Stimulated activated CD8-positive, alpha-beta memory T cell treated with anti-CD3 and anti-CD28 coated beads, Interleukin-2, amount 100 ng/mL, for 48 hours (primary cell): Measurements from ENCODE around the gene MAMLD1.

ENCODE experiments used
- DNase-seq, 2 donors: peaks; one replicate each; pipeline ENCODE4 v3.0.0-alpha.2; 2020; ENCODE audit warnings: low read depth in 2 of 2

The MAMLD1 gene

DNA sequence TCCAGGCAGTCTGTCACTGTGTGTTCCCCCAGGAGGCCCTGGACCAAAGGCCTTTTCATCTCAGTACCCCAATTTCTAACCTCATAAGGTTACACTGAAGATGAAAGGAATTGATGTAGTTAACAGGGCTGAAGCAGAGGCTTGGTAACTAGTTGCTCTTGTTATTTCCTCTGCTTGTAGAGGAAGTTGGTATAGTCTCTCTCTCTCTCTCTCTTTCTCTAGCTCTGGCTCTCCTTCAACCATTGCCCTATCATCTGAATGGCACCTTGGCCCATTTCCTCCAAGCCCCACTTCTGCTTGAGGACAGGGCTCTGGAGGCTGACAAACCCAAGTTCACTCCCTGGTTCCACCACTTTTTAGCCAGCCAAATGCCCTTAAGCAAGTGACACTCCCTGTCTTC, 96.1 kb downstream of the MAMLD1 start:
- no peak for DNase-seq

DNA sequence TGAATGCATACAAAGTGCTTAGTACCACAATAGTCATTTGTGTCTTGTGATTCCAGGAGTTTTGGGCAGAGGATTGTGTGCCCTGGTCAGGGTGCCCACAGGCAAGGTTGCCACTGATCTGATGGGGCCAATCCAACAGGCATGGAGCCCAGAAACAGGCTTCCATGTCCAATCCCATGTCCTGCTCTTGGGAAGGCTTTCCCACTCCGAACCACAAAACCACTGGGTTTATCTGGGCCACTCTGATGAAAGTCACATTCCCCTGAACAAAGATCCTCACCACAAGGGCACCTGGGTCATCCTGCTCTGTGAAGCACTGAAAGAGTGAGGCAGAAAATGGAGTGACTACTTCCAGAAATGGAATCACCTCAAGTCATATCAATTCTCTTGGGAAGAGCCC, 96.9 kb downstream of the MAMLD1 start:
- no peak for DNase-seq

DNA sequence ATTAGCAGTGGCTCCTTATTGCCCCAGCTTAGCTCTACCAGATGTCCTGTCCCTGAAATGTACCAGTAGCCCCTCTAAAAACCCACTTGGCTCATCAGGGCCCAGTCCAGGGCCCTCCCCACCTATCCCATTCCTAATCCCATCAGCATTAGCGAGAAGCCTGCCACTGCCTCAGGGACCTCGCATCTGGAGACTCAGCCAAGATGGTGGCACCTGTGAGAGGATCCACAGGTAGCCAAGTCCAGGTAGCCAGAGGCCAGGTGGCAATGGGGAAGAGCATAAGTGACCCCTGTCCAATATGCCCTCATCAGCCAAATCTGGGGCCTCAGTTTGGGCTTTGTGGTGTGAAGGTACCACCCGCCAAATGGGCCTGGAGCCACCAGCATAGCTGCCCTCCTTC, 97.7 kb downstream of the MAMLD1 start:
- DNase-seq, result no peak

DNA sequence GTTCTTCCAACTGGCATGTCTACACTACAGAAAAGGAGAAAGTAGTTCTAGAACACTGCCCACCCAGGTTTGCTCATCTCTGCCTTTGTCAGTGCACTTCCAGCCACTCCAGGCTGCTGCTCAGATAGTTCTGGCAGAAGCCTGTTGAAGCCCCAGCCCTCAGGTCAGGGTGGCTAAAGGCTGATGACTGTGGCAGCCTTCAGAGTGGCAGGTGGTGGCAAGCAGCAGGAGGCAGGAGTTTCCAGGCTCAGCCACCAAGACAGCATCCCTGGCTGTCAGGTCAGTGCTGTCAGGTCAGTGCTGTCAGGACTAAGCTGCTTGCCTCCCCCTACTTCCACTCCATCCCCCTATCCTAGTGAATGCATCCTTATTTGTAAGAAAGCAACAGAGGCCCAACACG, 100.4 kb downstream of the MAMLD1 start:
- DNase-seq, result no peak

DNA sequence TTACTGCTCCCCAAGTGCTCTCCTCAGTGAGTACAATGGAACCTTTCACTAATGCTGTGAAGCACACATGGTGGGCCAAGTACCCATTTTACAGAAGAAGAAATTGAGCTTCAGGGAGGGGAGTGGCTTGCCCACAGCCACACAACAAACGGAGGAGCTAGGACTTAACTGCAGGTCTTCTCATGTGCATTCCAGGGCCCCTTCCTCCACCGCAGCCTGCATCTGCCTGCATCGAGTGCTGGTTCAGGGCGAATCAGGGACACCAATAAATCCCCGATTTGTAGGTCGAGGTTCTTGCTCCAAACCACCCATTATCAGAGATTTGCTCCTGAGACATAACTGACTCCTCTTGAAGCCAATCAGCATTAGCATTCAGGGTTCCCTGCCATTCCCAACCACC, 100.9 kb downstream of the MAMLD1 start:
- DNase-seq, result no peak

DNA sequence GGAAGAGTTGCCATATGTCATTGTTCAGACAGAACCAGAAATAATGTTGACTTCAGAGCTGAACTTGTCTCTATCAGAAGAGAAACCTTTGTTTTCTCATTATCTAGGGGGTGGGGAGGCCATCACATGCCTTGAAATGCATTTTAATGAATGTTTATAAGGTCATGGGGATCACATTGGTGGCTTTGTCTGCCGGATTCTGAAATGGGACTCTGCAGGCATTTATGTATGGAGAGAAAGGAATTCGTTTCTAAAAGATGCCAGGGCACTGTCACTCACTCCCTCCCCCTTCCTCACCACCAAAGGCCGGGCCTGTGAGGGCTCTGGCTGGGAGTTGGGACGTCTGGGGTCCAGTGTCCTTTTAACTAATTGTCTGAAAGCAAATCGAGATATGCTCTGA, 102.2 kb downstream of the MAMLD1 start:
- no peak for DNase-seq

DNA sequence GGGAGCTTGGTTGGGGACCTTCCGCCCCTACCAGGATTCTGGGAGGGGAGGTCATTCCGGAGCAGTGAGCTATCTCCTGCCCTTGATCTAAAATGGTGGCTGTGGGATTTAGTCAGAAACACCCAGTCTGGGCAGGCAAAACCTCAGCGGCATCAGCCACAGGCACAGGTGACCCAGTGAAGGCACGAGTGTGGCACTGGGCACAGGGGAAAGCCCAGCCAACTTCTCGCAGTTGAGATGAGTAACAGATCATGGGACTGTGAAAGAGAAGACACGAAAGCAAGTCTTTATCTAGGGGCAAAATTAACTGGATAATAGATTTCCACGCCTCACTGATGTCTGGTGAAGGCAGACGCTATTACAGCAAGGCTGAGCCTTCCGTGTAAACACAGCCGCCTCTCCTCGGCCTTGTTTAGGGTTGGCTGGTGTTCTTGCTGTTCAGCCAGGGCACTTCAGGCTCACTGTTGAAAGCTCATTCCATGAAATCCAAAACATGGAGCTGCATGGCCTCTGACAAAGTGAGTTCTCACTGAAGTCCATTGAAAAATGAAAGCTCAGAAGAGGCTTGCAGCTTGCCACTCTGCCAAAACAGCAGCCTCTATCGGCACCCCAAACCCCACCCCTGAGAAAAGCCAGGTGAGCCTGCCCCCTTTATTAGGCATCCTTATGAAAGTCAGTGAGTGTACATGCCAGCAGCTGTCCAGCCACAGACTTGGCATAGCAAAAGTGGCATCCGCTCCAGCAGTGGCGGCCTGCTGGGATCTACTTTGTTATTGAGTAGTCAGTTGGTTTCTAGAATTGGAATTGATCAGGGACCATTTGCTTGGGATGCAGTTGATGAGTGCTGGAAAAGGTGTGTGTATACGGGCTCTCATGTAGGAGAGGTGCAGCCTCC, 103.0 kb downstream of the MAMLD1 start:
- DNase-seq, result no peak

DNA sequence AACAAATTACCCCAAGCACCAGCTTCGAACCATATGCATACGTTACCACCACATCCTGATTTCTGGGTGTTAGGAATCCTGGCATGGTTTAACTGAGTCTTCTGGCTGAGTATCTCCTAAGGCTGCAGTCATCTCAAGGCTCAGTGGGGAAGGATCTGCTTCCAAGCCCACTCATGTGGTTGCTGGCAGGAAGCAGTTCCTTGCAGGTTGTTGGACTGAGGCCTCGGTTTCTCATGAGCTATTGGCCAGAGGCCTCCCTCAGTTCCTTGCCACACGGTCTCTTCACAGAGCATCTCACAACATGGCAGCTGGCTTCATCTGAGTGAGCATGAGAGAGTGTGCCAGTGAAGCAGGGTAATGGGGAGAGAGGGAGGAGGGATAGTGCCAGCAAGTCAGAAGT, 109.2 kb downstream of the MAMLD1 start:
- no peak for DNase-seq

DNA sequence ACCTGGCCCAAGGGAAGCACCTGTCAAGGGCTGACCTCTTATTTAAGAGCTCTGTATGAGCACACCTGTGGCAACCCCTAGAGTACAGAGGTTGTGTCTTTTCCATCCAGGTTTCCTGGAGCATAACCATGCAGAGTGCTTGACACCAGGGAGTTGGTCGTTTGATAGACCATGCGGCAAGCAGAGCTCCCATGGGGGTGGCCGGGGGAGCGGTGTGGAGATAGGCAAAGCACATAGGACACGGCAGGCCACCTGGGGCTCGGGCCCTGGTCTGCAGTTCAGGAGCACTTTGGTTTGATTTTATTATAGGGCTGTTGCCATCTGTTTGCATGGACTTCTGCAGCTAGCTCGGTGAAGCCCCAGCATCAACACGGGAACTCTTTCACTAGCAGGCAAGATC, 110.3 kb downstream of the MAMLD1 start:
- DNase-seq, result no peak

DNA sequence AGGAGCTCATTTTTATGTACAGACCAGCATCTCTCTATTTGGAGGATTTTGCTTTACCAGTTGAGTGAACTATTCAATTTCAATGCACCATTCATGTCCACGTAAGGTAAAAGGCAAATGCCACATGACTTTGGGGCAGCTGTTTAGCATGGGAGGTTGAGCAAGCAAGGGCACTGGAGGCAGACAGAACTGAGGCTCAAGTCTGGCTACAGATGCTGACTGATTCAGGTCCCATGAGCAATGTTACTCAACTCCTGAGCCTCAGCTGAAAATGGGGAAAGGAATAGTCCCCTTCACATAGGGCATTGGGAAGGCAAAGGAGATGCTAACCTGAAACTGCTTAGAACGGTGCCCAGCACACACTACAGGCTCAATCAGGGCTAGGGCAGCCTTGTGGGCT, 112.3 kb downstream of the MAMLD1 start:
- DNase-seq, result no peak

DNA sequence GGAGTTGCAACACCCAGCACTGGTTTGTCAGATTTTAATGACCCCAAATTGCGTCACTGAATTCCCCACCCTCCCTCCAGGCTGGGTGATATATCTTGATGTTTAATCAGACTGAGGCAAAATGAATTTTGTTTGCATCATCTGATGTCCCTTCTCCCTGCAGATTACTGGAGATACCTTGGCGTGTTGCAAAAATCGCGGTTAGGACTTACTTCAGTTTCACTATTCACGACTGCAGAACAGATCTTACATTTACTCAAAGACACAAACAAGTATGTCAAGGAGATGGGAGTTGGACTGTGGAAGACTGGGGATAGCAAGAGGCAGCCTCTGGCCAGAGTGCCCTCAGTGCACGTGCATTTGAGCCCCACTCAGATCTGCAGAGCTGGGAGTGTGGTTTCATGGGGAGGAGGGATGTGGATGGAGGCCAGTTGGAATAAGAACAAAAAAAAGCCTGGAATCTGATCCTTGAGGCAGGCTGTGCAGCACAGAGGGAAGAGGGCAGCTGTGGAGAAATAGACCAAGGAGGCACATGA, 113.1 kb downstream of the MAMLD1 start:
- DNase-seq, result no peak

DNA sequence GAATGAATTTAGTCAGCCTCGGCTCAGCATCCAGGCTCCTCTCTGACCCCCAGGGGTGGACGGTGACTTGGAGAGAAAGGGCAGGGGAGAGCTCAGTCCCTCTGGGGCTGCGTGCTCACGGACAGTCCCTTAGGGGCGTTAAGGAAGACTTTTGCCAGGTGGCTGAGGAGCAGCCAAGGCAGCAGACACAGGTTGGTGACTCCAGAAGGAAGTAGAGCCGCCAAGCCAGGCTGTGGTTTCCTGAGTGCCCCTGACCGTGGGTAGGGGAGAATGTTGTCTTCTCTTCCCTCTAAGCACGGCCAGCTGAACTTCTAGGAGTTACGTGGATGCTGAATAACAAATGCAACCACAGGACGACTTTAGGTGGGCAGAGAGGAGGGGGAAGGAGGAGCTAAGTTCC, 114.3 kb downstream of the MAMLD1 start:
- DNase-seq, result no peak

DNA sequence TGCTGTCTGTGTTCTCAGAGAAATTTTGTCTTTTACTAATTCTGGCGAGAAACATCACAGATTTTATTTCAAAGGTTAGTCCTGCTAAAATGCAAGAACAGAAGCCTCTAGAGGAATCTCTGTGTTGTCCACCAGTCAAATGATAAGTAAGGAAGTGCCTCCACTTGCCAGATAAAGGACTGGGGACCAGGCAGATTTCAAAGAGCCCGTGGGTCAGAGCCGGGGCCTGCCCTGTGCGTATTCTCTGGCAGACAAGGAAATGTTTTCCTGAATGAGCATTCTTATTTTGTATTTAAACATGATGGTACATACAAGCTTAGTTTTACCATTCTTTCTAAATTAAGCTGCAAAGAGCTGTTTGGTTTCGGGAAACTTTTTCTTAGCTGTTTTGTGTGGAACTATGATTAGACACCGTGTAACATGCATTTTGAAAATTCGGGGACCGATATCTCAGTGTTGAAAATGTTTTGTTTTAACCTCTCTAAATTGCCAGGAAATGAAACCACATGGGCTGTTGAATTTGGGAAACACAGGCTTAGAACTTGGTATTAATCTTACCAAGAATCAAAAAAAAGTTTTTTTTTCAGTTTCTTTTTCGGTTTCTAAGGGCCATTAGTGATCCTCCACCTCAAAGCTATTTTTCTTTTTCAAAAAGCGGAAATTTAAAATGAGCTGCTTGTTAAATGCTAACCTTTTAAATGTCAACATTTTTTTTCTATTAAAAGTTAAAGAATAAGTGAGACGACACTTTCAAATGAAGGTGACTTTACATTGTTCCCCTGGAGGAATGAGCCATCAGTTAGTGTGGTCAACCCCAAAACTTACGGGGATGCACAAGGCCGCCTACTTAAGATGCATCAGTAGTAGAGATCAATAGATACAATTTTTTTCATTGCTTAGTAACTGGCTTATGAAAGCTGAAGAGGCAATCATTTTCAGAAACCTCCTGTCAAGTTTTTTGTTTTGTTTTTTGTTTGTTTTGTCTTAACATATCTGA, 115.7 kb downstream of the MAMLD1 start:
- DNase-seq, result no peak

DNA sequence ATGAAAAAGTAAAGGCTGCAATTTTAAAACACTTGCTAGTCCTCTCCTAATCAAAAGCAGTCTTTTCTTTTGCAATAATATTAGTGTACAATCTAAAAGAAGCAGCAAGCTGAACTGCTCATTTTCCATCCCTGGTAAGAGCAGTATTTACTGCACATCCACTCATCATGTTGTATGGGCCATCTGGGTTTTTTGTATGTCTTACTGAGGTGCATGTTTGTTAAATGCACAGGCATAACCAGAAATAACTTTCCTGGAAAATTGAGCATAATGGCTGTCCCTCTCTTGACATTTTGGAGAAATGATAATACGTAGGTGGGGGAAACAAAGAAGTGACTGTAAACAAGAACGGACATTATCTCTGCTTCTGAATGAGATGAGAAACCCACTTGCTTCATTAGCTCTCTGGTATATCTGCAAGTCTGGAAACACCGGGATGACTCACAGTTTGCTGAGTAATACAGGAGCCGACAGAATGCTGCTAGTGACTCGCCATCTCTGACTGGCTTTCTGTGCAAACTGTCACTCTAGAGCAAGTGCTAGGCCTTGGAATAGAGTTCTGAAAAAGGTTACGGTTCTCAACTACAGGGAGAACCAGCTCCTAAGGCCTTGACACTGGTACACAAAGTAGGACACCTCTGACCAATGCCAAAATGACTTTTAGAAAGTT, 119.6 kb downstream of the MAMLD1 start:
- DNase-seq, result peak; percentile 17 to 19

DNA sequence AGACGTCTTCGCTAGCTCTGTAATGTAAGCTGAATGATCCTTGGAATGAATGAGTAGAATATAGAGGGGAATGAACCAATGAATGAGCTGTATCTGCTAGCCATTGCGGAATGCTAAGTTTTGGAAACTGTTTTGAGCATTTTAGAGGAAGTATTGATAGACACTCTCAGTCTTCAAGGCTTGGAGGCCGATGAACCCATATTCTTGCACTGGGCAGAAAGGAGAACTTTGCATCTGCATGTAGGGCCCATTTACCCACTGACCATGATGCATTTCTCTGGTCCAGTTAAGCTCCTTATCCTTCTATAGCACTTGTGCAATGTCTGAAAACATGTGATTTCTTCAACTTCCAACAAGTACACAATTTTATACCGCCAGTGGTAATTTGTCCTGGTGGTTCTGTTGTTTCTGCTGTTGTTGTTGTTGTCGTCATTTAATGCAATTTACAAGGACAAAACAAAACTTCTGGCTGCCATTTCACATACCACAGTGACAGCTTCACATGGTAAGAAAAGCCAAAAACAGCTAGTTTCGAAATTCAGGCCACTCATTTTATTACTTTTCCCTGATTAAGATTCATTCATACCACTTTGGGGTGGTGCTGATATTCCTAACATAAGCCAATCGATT, 120.4 kb downstream of the MAMLD1 start:
- DNase-seq, result no peak

DNA sequence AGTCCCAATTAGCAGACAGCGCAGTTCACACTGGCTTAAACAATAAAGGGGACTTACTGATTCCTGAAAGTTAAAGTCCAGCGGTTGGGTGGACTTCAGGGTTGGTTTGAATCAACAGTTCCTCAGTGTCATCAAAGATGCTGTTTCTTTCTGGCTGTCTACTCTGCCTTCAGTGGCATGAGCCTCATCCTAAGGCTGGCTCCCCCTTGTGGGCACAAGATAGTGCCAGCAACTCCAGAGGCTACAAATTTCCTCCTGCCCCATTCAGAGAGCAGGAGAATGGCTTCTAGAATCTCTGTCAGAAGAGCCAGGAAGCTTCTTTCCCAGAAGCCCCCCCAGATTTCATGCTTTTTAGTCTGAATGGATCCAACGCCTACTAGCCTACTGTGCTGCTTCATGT, 122.9 kb downstream of the MAMLD1 start:
- DNase-seq, result peak; percentile 7 to 21

DNA sequence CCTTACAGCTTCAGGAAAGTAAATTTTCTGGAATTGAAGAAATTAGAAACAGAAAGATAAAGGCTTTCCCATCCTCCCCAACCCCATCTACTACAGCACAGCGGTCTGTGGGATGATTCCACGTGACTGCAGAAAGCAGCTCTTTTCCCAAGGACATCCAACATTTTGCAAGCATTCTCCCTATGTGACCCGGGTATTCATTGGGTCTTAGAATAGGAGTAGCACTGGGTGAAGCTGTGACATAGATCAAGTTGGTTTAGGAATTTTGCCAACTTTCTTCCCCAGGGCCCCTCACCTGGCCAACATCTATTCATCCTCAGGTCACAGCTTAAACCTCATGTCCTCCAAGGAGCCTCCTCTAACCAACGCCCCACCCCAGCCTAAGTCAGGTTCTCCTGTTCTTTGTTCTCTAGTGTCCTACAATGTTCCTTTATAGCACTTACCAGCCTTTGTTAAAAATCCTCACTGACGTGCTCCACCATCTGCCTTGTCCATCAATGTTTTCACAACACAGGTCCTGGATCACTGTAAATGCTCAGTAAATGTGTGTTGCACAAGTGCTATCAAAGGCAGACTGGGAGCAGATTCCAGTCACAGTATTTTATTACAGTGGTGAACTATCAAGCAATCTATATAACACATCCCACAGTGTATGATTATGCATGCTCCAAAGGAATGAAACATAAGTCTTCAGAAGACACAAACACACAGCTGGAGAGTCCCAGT, 124.4 kb downstream of the MAMLD1 start:
- DNase-seq, result no peak

DNA sequence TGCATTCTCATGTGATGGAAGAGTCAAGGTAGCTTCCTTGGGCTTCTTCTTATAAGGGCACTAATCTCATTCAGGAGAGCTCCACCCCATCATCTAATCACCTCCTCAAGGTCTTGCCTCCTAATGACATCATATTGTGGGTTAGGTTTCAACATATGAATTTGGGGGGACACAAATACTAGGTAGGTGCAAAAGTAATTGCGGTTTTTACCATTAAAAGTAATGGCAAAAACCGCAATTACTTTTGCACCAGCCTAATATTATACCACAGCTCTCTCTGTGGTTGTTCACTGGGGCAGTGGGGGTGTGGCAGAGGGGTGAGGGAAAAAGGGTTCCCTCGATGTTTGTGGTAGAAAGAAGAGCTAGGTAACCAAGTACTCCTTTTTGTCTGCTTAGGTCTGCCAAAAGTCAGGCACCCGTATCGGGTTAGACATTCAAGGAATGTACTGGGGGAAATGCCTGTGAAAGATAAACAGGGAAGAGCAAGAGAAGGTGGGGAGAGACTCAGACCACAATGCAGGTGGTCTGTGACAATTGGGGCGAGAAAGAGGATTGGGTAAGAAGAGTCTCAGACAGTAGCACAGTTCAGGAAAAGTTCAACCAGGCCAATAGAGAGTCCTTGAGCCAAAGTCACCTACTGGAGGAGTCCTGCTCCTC, 126.4 kb downstream of the MAMLD1 start:
- no peak for DNase-seq

DNA sequence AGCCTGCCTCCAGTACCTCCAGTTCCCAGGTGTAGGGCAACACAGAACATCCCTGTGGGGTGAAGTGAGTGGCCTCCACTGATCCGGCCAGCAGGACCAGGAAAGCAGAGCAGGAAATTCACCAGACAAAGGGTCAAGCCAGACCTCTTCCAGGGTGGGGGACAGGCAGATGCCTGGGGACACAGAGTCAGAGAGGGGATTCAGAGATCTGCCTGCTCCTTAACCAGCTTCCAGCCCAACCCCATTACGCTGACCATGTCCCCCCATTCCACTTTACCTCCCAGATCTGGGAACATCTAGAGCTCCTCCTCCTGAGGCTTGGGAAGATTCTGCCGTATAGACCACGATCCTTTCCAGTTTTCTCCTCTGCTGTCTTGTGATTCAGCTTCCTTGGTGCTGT, 132.4 kb downstream of the MAMLD1 start:
- DNase-seq, result no peak

DNA sequence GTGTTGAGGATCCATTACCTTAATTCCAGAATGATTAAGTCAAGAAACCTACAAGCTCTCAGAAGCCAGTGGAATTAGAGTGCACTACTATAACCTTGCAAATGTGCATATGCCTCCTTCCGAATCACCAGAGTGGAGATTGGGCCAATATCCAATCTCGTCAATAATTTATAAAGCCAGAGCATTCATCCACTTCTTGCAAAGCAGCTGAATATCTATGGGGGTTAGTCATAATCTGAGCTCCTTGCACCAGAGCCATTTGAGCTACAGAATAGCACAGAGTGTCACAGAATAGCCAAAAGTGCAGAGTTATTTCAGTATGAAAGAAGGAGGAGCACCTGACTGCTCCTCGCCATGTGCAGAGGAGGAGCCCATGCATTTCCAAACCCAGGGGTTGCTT, 136.1 kb downstream of the MAMLD1 start:
- DNase-seq, result no peak
